ENCODE measurements around the gene SLCO1B1. TPM values are rescaled to one million over a fixed set of nuclear protein-coding genes. Genes with fewer than 3 reads are reported as not detected.

SLCO1B1 gene
- total RNA-seq, 1 experiment from 2014 or later, result not detected

DNA sequence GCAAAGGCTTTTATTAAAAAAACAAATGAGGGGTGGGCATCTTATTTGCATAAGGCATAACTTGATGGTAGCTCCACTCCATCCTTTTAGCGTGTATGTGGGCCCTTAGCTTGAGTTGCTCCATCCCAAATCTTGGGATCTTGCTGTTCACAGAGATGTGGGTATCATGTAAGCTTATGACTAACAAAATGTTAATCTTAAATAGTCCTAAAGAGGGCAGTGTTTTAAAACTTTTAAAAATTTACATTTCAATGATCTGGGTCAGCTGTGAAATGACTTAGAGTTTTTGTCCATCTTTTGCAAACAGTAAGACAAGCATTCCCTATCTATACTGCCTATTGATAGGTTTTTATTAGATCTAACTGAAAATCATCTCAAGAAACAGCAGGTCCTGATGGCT is 117.7 kb downstream of the SLCO1B1 start:
- Histone ChIP-seq H3K4me3 (ENCODE audit: low read length) (no peak overlapping the region), H3K27ac (ENCODE audit: low read length) (no peak overlapping the region), H3K9me2 (replicated peaks; ENCODE audit: low read length) (no peaks in the 10 kb centered on the region), H3K27me3 (ENCODE audit: low read length) (no peaks in the 10 kb centered on the region), H3K4me2 (ENCODE audit: low read length) (no peak overlapping the region), H2AFZ (ENCODE audit: low read length) (no peak overlapping the region), H3K9ac (ENCODE audit: low read length) (no peak overlapping the region), H3K9me3 (ENCODE audit: low read length) (no peaks in the 10 kb centered on the region), H4K20me1 (ENCODE audit: low read length) (no peaks in the 10 kb centered on the region), H3F3A (ENCODE audit: low read length, unreplicated experiment) (no peaks in the 10 kb centered on the region), H3K4me1 (ENCODE audit: insufficient read depth, low read length) (no peaks in the 10 kb centered on the region), H3K79me2 (ENCODE audit: low read length) (no peaks in the 10 kb centered on the region), H3K36me3 (ENCODE audit: low read depth, low read length) (no peaks in the 10 kb centered on the region)
- peak; percentile 39 for DNase-seq
- 0 out of 2 replicates have a peak, but pooled peaks have one; percentile 38 for ATAC-seq
- ChIA-PET CTCF (no interaction called here), POLR2A (ENCODE audit: unreplicated experiment) (no interaction called here)
- intact Hi-C loops (cut with micrococcal nuclease), result no loop called here
- no TSS peak for BruUV-seq (replicated peaks)
- TF ChIP-seq EZH2 (IDR thresholded peaks at IDR 0.05; ENCODE audit: low read length, unreplicated experiment), result no peak
- TF ChIP-seq, protein P1, sequence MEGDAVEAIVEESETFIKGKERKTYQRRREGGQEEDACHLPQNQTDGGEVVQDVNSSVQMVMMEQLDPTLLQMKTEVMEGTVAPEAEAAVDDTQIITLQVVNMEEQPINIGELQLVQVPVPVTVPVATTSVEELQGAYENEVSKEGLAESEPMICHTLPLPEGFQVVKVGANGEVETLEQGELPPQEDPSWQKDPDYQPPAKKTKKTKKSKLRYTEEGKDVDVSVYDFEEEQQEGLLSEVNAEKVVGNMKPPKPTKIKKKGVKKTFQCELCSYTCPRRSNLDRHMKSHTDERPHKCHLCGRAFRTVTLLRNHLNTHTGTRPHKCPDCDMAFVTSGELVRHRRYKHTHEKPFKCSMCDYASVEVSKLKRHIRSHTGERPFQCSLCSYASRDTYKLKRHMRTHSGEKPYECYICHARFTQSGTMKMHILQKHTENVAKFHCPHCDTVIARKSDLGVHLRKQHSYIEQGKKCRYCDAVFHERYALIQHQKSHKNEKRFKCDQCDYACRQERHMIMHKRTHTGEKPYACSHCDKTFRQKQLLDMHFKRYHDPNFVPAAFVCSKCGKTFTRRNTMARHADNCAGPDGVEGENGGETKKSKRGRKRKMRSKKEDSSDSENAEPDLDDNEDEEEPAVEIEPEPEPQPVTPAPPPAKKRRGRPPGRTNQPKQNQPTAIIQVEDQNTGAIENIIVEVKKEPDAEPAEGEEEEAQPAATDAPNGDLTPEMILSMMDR (conservative IDR thresholded peaks at IDR 0.05; ENCODE audit: low read depth, low read length), result peak; percentile 49; the same call in 1 of the 2 replicates

DNA sequence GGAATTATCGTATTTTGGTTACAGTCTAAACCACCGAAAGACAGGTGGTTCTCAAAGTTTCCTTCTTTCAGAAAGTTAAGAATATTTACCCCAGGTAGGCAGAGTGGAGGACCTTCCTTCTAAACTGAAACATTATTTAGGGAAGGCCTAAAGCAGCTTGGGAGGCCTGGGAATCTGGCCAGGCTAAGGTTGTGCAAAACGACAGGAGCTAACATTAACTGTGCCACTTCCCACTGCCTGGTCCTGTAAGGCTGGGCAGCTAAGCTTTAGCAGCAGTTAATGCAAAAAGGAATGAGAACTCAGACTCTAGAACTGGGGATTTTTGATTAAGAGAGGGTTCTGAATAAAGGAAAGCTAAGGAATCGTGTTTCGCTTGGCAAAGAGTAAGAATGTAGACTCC is 121.1 kb downstream of the SLCO1B1 start:
- H3F3A ChIP-seq (ENCODE audit: low read length, unreplicated experiment), result no peaks in the 10 kb centered on the region
- H3K9me2 ChIP-seq (replicated peaks; ENCODE audit: low read length), result no peaks in the 10 kb centered on the region
- no peak overlapping the region for H3K4me2 ChIP-seq (ENCODE audit: low read length)
- H3K27ac ChIP-seq (ENCODE audit: low read length), result no peak overlapping the region
- H3K4me1 ChIP-seq (ENCODE audit: insufficient read depth, low read length), result no peaks in the 10 kb centered on the region
- H3K4me3 ChIP-seq (ENCODE audit: low read length), result no peak overlapping the region
- CTCF ChIA-PET, result no interaction called here
- H3K9me3 ChIP-seq (ENCODE audit: low read length), result no peaks in the 10 kb centered on the region
- H3K36me3 ChIP-seq (ENCODE audit: low read depth, low read length), result no peaks in the 10 kb centered on the region
- no peak overlapping the region for H3K9ac ChIP-seq (ENCODE audit: low read length)
- no peaks in the 10 kb centered on the region for H3K79me2 ChIP-seq (ENCODE audit: low read length)
- intact Hi-C loops (cut with micrococcal nuclease), result loop anchor here (10.0 kb wide), 1 partner anchor 213 kb away; no protein-coding TSS in a partner anchor
- H2AFZ ChIP-seq (ENCODE audit: low read length), result no peak overlapping the region
- no peak for DNase-seq
- H4K20me1 ChIP-seq (ENCODE audit: low read length), result no peaks in the 10 kb centered on the region
- ATAC-seq, result no peak
- no TSS peak for BruUV-seq (replicated peaks)
- no peak for TF ChIP-seq EZH2phosphoT487 (IDR thresholded peaks at IDR 0.05; ENCODE audit: borderline replicate concordance, low read length)
- TF ChIP-seq, protein P1 (conservative IDR thresholded peaks at IDR 0.05; ENCODE audit: low read depth, low read length), result no peak
- TF ChIP-seq EZH2 (IDR thresholded peaks at IDR 0.05; ENCODE audit: low read length, unreplicated experiment), result no peak
- POLR2A ChIA-PET (ENCODE audit: unreplicated experiment), result no interaction called here
- H3K27me3 ChIP-seq (ENCODE audit: low read length), result no peaks in the 10 kb centered on the region

DNA sequence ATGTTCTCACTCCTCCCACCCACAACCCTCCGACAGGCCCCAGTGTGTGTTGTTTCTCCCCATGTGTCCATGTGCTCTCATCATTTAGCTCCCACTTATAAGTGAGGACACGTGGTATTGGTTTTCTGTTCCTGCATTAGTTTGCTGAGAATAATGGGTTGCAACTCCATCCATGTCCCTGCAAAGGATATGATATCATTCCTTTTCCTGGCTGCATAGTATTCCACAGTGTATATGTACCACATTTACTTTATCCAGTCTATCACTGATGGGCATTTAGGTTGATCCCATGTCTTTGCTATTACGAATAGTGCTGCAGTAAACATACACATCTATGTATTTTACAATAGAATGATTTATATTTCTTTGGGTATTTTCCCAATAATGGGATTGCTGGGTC is 126.2 kb downstream of the SLCO1B1 start:
- Histone ChIP-seq H4K20me1 (ENCODE audit: low read length) (no peaks in the 10 kb centered on the region), H3K9ac (ENCODE audit: low read length) (no peak overlapping the region), H3K36me3 (ENCODE audit: low read depth, low read length) (no peaks in the 10 kb centered on the region), H3K9me3 (ENCODE audit: low read length) (no peaks in the 10 kb centered on the region), H3K79me2 (ENCODE audit: low read length) (no peaks in the 10 kb centered on the region), H3K27me3 (ENCODE audit: low read length) (no peaks in the 10 kb centered on the region), H3K4me1 (ENCODE audit: insufficient read depth, low read length) (no peaks in the 10 kb centered on the region), H3K9me2 (replicated peaks; ENCODE audit: low read length) (no peaks in the 10 kb centered on the region), H3K4me3 (ENCODE audit: low read length) (no peak overlapping the region), H3K4me2 (ENCODE audit: low read length) (no peak overlapping the region), H3K27ac (ENCODE audit: low read length) (no peak overlapping the region), H2AFZ (ENCODE audit: low read length) (no peak overlapping the region), H3F3A (ENCODE audit: low read length, unreplicated experiment) (no peaks in the 10 kb centered on the region)
- intact Hi-C loops (cut with micrococcal nuclease), result loop anchor here (10.0 kb wide), 1 partner anchor 208 kb away; no protein-coding TSS in a partner anchor
- BruUV-seq (replicated peaks), result no TSS peak
- ATAC-seq (no peak), DNase-seq (no peak)
- no peak for TF ChIP-seq EZH2phosphoT487 (IDR thresholded peaks at IDR 0.05; ENCODE audit: borderline replicate concordance, low read length)
- no peak for TF ChIP-seq EZH2 (IDR thresholded peaks at IDR 0.05; ENCODE audit: low read length, unreplicated experiment)
- TF ChIP-seq, protein P1 (conservative IDR thresholded peaks at IDR 0.05; ENCODE audit: low read depth, low read length), result no peak
- POLR2A ChIA-PET (ENCODE audit: unreplicated experiment), result no interaction called here
- CTCF ChIA-PET, result no interaction called here

All from PC-3 (cell line).